Stomach (tissue), 9 donors: ENCODE results near the gene DBF4B. TPM values are rescaled to one million over a fixed set of nuclear protein-coding genes. Genes with fewer than 3 reads are reported as not detected.
A peak's percentile ranks its signal among the peaks of the same experiment; 100 is the strongest.
"Not testable (repeated sequence)": the region's sequence is repeated elsewhere in the genome, so short reads cannot be mapped to it uniquely, and the experiment has no call there.

ENCODE experiments used
- DNase-seq, 2 donors: peaks; one replicate each; pipeline versions ENCODE4 v3.0.0 to v3.0.0-alpha.2; 2013 to 2019
- H3K27ac ChIP-seq, 5 donors: fragments of 200-600 bp in 4 of 5; sonication (generic) in 4 of 5; one replicate each; pipeline ENCODE4 v1.5.1; 2013 to 2019; ENCODE audit warnings: mild to moderate bottlenecking in 1 of 5, moderate library complexity in 1 of 5
- H3K27me3 ChIP-seq, 3 donors: fragments of 200-600 bp; sonication (generic); one replicate each; pipeline ENCODE4 v1.5.1; 2017 to 2019; ENCODE audit warnings: mixed run types in 1 of 3
- H3K36me3 ChIP-seq, 4 donors: fragments of 200-600 bp; sonication (generic); 1 replicate in 3 of 4; 2 replicates in 1 of 4; pipeline ENCODE4 v1.5.1; 2016 to 2019
- H3K4me1 ChIP-seq, 4 donors: fragments of 200-600 bp; sonication (generic); one replicate each; pipeline ENCODE4 v1.5.1; 2016 to 2019
- H3K4me3 ChIP-seq, 4 donors: fragments of 200-600 bp; sonication (generic) in 3 of 4; one replicate each; pipeline ENCODE4 v1.5.1; 2016 to 2019; ENCODE audit warnings: mild to moderate bottlenecking in 1 of 4
- H3K9me3 ChIP-seq, 4 donors: fragments of 200-600 bp; sonication (generic); one replicate each; pipeline ENCODE4 v1.5.1; 2016 to 2019
- EP300 ChIP-seq: sonication (generic); formaldehyde crosslinking; IDR thresholded peaks from one replicate; pipeline ENCODE4 v1.6.1; 2017; ENCODE audit warnings: antibody characterized with exemption
- POLR2A ChIP-seq, 4 donors: fragments of 450-650 bp; IDR thresholded peaks; one replicate each; pipeline ENCODE4 v1.6.1; 2016; ENCODE audit warnings: antibody characterized with exemption in 4 of 4, control low read depth in 2 of 4, mild to moderate bottlenecking in 1 of 4, moderate library complexity in 1 of 4
- POLR2AphosphoS5 ChIP-seq, 3 donors: sonication (generic); formaldehyde crosslinking; IDR thresholded peaks; one replicate each; pipeline ENCODE4 v1.6.1; 2016; ENCODE audit warnings: antibody characterized with exemption in 3 of 3
- WGBS, 5 donors: extraction: QIAGEN DNeasy Blood & Tissue Kit in 3 of 5; methylation state at CpG; one replicate each; pipeline versions ENCODE4 v1.1.5 to v1.1.7; 2013 to 2018; 5-methylcytosine and 5-hydroxymethylcytosine counted together
- intact Hi-C: fragments of 100-400 bp; cut with DNase I; formaldehyde crosslinking; loops from one replicate; pipeline ENCODE4 v1.15.1; 2023; ENCODE audit warnings: low total_unique reads
- polyA plus RNA-seq, 3 donors: library from polyadenylated mRNA; stranded (reverse); fragments of 200-250 nt; gene quantifications; one replicate each; pipeline ENCODE4 v1.2.3, GENCODE V29; 2013
- total RNA-seq, 5 donors: library from RNA; depleted of rRNA; stranded (reverse); fragments of >200 nt; gene quantifications; one replicate each; pipeline versions ENCODE4 v1.1.0 to v1.2.3, GENCODE V29; 2014 to 2016
- TF ChIP-seq, protein P1 (sequence below), 7 experiments: fragments of 450-650 bp in 4 of 7; fragments of 200-600 bp in 3 of 7; sonication (generic) in 3 of 7; IDR thresholded peaks; one replicate each; pipeline ENCODE4 v1.5.1; 2016 to 2019; ENCODE audit warnings: antibody characterized with exemption in 7 of 7, control low read depth in 2 of 7, mild to moderate bottlenecking in 1 of 7
- donor health status: healthy with polysubstance abuse.
- donor health status: Bipolar disorder and iron deficiency.
- donor health status: healthy.

DBF4B gene
- total and polyA plus RNA-seq, 8 donors = 0.76 to 5.0 (median 2.2) TPM; not detected in 1

DNA sequence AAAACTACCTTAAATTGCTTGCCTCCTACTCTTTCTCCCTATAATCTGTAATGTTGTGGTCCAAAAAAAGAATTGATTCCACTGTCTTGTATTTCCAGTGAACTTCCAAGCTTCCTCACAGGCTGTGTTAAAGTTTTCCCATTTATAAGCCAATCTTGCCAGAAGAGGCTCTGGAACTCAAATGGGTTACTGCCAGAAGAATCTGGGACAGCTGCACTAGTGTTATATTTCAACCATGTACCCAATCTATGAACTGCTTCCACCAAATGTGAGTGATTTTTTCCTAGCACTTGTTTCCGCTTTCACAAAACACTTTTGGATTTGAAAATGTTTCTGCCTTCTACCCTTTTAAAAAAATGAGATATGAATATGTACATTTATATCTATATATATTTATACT lies 20.7 kb upstream of the DBF4B start:
- no peak overlapping the region for H3K27ac ChIP-seq
- no peak overlapping the region for H3K4me3 ChIP-seq
- no peaks in the 10 kb centered on the region for H3K27me3 ChIP-seq
- peaks cover 18 to 45% (median 40%) of the 10 kb centered on the region in 4 donors for H3K36me3 ChIP-seq
- H3K9me3 ChIP-seq = no peaks in the 10 kb centered on the region
- H3K4me1 ChIP-seq = peaks cover 16 to 30% (median 24%) of the 10 kb centered on the region in 4 donors
- WGBS, 5 donors = 89 to 95% (median 91%) methylated on average over 1 of the region's 1 CpG
- no peak for TF ChIP-seq EP300
- no peak for TF ChIP-seq POLR2A (IDR thresholded peaks at IDR 0.05)
- TF ChIP-seq, protein P1, sequence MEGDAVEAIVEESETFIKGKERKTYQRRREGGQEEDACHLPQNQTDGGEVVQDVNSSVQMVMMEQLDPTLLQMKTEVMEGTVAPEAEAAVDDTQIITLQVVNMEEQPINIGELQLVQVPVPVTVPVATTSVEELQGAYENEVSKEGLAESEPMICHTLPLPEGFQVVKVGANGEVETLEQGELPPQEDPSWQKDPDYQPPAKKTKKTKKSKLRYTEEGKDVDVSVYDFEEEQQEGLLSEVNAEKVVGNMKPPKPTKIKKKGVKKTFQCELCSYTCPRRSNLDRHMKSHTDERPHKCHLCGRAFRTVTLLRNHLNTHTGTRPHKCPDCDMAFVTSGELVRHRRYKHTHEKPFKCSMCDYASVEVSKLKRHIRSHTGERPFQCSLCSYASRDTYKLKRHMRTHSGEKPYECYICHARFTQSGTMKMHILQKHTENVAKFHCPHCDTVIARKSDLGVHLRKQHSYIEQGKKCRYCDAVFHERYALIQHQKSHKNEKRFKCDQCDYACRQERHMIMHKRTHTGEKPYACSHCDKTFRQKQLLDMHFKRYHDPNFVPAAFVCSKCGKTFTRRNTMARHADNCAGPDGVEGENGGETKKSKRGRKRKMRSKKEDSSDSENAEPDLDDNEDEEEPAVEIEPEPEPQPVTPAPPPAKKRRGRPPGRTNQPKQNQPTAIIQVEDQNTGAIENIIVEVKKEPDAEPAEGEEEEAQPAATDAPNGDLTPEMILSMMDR (IDR thresholded peaks at IDR 0.05) = no peak
- TF ChIP-seq POLR2AphosphoS5 (IDR thresholded peaks at IDR 0.05) = no peak
- DNase-seq = no peak
- intact Hi-C loops = no loop called here

GRCh38 chr17:44688200-44688599 lies 20.3 kb upstream of the DBF4B start:
- peak overlapping the region in 1 of 4 donors; percentile 93 for H3K4me3 ChIP-seq
- DNase-seq = no peak
- no peaks in the 10 kb centered on the region for H3K27me3 ChIP-seq
- peaks cover 16 to 30% (median 24%) of the 10 kb centered on the region in 4 donors for H3K4me1 ChIP-seq
- H3K36me3 ChIP-seq = peaks cover 13 to 41% (median 36%) of the 10 kb centered on the region in 4 donors
- no peaks in the 10 kb centered on the region for H3K9me3 ChIP-seq
- intact Hi-C loops = no loop called here
- H3K27ac ChIP-seq = no peak overlapping the region
- TF ChIP-seq, protein P1 (IDR thresholded peaks at IDR 0.05) = no peak
- no peak for TF ChIP-seq EP300
- no peak for TF ChIP-seq POLR2A (IDR thresholded peaks at IDR 0.05)
- no peak for TF ChIP-seq POLR2AphosphoS5 (IDR thresholded peaks at IDR 0.05)
- WGBS, 5 donors = 75 to 94% (median 82%) methylated on average over 2 of the region's 2 CpGs

DNA sequence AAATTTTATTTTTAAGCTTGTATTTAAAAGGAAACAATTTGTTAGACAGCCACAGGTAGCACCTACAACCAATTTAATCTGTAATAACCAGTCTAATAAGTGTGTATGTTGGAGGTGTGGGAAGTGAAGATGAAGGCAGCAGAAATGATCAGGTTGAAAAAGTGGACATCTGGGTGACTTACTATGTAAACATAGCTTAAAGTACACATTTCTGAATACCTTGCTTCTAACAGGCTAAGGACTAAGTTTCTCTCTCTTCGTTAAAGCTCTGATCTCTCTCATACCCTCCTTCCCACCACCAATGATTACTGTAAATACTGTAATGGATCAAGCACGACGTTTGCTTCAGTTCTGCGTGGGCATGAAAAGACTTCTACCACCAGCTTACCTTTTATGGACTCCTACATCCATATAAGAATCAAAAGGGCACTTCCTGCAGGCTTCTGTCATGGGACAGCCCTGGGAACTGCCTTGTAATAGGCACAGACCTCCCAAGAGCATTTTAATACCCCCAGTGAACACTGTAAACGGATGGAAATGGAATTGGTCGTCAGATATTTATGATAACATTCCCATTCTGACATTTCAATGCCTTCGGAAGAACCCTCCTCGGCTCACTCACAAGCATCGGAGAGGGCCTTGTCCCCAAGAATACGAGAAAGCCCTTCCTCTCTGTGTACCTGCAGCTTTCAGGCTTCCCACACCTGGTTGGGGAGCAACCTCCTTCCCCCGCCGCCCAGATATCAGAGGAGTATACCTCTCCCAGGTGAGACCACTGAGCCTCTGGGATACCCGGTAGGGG lies 19.6 kb upstream of the DBF4B start:
- H3K36me3 ChIP-seq = peaks cover 7 to 34% (median 29%) of the 10 kb centered on the region in 4 donors
- H3K27ac ChIP-seq = peak overlapping the region; percentile 64 to 87 (median 74)
- H3K27me3 ChIP-seq = no peaks in the 10 kb centered on the region
- H3K4me3 ChIP-seq = peak overlapping the region; percentile 65 to 99 (median 88)
- TF ChIP-seq POLR2AphosphoS5 (IDR thresholded peaks at IDR 0.05) (no peak), POLR2A (IDR thresholded peaks at IDR 0.05) (no peak), EP300 (no peak)
- TF ChIP-seq, protein P1 (IDR thresholded peaks at IDR 0.05) = no peak
- intact Hi-C loops = no loop called here
- H3K4me1 ChIP-seq = peaks cover 16 to 30% (median 24%) of the 10 kb centered on the region in 4 donors
- no peak for DNase-seq
- 1 to 4% (median 3%) methylated on average over 10 to 13 of the region's 13 CpGs for WGBS, 5 donors
- H3K9me3 ChIP-seq = no peaks in the 10 kb centered on the region

GRCh38 chr17:44689477-44690217 lies 18.8 kb upstream of the DBF4B start, which contains the start of gene CCDC43:
CCDC43 (minus strand) TSS chr17:44689776; CDS start chr17:44689753, 23 bp downstream.
- Histone ChIP-seq H3K9me3 (no peaks in the 10 kb centered on the region), H3K36me3 (peaks cover 0 to 26% (median 21%) of the 10 kb centered on the region in 4 donors), H3K27ac (peak within 1 kb of the TSS; percentile 64 to 87 (median 74)), H3K4me3 (peak within 1 kb of the TSS; percentile 65 to 99 (median 88)), H3K27me3 (no peaks in the 10 kb centered on the region), H3K4me1 (peaks cover 16 to 30% (median 24%) of the 10 kb centered on the region in 4 donors)
- WGBS, 5 donors = 0 to 1% (median 0%) methylated on average over 42 to 51 of the region's 51 CpGs
- intact Hi-C loops = no loop called here
- peak; percentile 75 to 93 (median 79) for TF ChIP-seq POLR2AphosphoS5 (IDR thresholded peaks at IDR 0.05)
- peak in 1 of 4 donors; percentile 47 for TF ChIP-seq POLR2A (IDR thresholded peaks at IDR 0.05)
- TF ChIP-seq, protein P1 (IDR thresholded peaks at IDR 0.05) = peak in 1 of 7 experiments; percentile 9
- no peak for TF ChIP-seq EP300
- peak; percentile 91 to 97 for DNase-seq

- H3K9me3 ChIP-seq, intact Hi-C loops, H3K4me3 ChIP-seq, H3K27me3 ChIP-seq: not testable (repeated sequence)
- Histone ChIP-seq H3K36me3 (peaks cover 0 to 16% (median 15%) of the 10 kb centered on the region in 4 donors), H3K4me1 (peaks cover 16 to 30% (median 24%) of the 10 kb centered on the region in 4 donors), H3K27ac (peak overlapping the region in 4 of 5 donors; percentile 71 to 87 (median 80))
- peak in 1 of 2 donors; percentile 21 for DNase-seq
- 80 to 84% (median 82%) methylated on average over 21 of the region's 21 CpGs for WGBS, 5 donors
These were observed 17.6 kb upstream of the DBF4B start for GRCh38 chr17:44690746-44691306.
